ENCODE measurements around the gene SLIRP. TPM values are rescaled to one million over a fixed set of nuclear protein-coding genes. Genes with fewer than 3 reads are reported as not detected.
"Not testable (repeated sequence)": the region's sequence is repeated elsewhere in the genome, so short reads cannot be mapped to it uniquely, and the experiment has no call there.

SLIRP gene
- total and polyA plus RNA-seq, 12 donors, result 70.6 to 744 (median 127) TPM

DNA sequence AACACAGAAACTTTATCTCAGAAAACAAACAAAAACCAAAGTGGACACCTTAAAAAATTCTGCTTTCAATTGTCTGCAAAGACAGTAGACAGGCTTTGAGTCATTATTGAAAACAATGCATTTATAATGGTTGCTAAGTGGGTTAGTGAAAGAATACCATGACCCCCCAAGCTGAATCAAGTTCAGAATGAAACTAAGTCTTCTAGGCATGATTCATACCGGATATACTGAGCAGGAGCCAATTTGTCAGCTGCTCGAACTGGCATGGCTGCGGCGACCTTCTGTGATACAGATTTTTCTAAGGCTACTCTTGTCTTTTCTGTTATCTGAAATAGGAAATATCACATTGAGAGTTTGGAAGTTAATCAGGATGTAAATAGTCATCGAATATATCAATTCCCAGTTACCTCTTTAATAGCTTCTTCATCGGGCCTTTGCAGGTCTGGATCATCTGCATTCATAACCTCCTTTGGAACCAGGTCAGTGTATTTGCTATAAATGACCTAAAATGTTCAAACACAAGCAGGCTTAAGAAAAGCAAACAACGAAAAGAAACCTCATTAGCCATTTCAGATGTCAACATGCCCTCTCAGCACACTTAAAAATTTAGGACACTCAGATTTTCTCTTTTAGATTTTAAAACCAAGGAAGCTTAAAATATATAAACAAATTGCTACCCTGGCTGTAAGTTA lies 30.8 kb downstream of the SLIRP start:
- Histone ChIP-seq H3K4me1 (replicated peaks in 1 of 2) (peaks cover 21 to 31% of the 10 kb centered on the region in 2 donors), H3K27me3 (no peaks in the 10 kb centered on the region), H3K9me3 (replicated peaks in 1 of 3) (no peaks in the 10 kb centered on the region), H3K4me3 (no peak overlapping the region), H3K27ac (peak overlapping the region in 4 of 5 donors; percentile 24 to 72 (median 58)), H3K36me3 (replicated peaks in 1 of 2) (peaks cover 0 to 50% of the 10 kb centered on the region in 2 donors)
- no peak for TF ChIP-seq POLR2A (IDR thresholded peaks at IDR 0.05)
- TF ChIP-seq, protein P1, sequence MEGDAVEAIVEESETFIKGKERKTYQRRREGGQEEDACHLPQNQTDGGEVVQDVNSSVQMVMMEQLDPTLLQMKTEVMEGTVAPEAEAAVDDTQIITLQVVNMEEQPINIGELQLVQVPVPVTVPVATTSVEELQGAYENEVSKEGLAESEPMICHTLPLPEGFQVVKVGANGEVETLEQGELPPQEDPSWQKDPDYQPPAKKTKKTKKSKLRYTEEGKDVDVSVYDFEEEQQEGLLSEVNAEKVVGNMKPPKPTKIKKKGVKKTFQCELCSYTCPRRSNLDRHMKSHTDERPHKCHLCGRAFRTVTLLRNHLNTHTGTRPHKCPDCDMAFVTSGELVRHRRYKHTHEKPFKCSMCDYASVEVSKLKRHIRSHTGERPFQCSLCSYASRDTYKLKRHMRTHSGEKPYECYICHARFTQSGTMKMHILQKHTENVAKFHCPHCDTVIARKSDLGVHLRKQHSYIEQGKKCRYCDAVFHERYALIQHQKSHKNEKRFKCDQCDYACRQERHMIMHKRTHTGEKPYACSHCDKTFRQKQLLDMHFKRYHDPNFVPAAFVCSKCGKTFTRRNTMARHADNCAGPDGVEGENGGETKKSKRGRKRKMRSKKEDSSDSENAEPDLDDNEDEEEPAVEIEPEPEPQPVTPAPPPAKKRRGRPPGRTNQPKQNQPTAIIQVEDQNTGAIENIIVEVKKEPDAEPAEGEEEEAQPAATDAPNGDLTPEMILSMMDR (IDR thresholded peaks at IDR 0.05), result no peak
- DNase-seq, result peak; percentile 46 to 81 (median 67)
- intact Hi-C loops (cut with DNase I), result no loop called here
- 31 to 42% (median 36%) methylated on average over 7 of the region's 7 CpGs for WGBS, 4 donors

DNA sequence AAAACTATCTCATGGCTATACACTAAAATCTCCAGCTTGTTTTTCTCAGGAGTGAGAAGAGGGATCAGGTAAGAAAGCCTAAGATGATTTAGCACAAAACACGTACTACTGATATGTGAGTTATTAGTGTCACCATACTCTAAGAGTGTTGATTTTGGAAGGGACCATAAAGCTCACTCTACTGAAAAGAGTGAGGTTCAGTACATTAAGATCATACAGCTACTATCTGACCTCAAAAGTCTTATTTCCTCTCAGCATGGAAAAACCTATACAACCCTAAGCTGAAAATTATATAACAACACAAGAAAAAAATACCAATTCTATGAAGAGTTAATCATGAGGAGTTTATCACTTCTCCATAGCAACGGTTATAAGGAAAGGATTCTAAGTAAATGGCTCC lies 33.5 kb downstream of the SLIRP start:
- TF ChIP-seq, protein P1 (IDR thresholded peaks at IDR 0.05), result no peak
- no peak for TF ChIP-seq POLR2A (IDR thresholded peaks at IDR 0.05)
- Histone ChIP-seq H3K4me1 (replicated peaks in 1 of 2) (peaks cover 21 to 36% of the 10 kb centered on the region in 2 donors), H3K9me3 (replicated peaks in 1 of 3) (no peaks in the 10 kb centered on the region), H3K4me3 (no peak overlapping the region), H3K36me3 (replicated peaks in 1 of 2) (peaks cover 0 to 34% of the 10 kb centered on the region in 2 donors), H3K27me3 (no peaks in the 10 kb centered on the region), H3K27ac (no peak overlapping the region)
- DNase-seq, result no peak
- intact Hi-C loops (cut with DNase I), result no loop called here
- WGBS, 4 donors, result 69 to 77% (median 72%) methylated on average over 2 of the region's 2 CpGs

DNA sequence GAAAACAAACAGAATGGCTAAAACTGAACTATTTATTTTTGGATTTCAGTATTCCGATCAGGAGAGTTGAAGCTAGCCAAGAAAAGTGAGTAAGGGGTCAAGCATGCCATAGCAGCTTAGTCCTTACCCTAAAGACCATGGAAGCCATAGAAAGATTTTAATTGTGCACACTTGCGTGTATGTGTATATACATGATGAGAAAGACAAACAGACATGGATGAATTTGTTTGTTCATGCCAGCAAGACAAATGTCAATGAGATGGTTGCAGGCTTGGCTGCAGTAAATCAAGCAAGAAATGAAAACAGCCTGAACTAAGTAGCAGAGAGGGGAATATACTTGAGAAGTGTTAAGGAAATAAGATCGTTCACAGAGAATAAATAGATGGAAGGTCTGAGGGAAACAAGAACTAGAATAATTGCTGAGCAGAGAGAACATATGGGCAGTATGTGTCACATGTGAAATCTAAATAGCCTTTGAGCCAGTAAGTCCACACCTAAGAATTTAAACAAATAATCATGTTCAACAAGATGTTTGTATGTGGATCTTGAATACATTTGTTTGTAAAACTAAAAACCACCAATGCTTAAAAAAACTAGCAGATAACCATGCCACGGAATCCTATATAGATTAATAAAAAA lies 38.3 kb downstream of the SLIRP start:
- intact Hi-C loops (cut with DNase I), result no loop called here
- Histone ChIP-seq H3K4me3 (no peak overlapping the region), H3K4me1 (replicated peaks in 1 of 2) (peaks cover 0 to 12% of the 10 kb centered on the region in 2 donors), H3K9me3 (replicated peaks in 1 of 3) (no peaks in the 10 kb centered on the region), H3K27ac (no peak overlapping the region), H3K27me3 (no peaks in the 10 kb centered on the region), H3K36me3 (replicated peaks in 1 of 2) (peaks cover 0 to 45% of the 10 kb centered on the region in 2 donors)
- 67 to 79% (median 71%) methylated on average over 4 of the region's 4 CpGs for WGBS, 4 donors
- no peak for TF ChIP-seq POLR2A (IDR thresholded peaks at IDR 0.05)
- TF ChIP-seq, protein P1 (IDR thresholded peaks at IDR 0.05), result no peak
- DNase-seq, result no peak

DNA sequence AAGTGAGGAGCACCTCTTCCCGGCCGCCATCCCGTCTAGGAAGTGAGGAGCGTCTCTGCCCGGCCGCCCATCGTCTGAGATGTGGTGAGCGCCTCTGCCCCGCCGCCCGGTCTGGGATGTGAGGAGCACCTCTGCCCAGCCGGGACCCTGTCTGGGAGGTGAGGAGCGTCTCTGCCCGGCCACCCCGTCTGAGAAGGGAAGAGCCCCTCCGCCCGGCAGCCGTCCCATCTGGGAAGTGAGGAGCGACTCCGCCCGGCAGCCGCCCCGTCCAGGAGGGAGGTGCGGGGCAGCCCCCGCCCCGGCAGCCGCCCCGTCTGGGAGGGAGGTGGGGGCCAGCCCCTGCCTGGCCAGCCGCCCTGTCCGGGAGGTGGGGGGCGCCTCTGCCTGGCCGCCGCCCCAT lies 39.5 kb downstream of the SLIRP start:
- DNase-seq; H3K27ac ChIP-seq; H3K4me3 ChIP-seq; H3K27me3 ChIP-seq; H3K9me3 ChIP-seq (replicated peaks in 1 of 3); H3K4me1 ChIP-seq (replicated peaks in 1 of 2); intact Hi-C loops (cut with DNase I): not testable (repeated sequence)
- WGBS, 4 donors, result 80 to 99% (median 92%) methylated on average over 3 to 33 of the region's 33 CpGs
- H3K36me3 ChIP-seq (replicated peaks in 1 of 2), result peaks cover 0 to 48% of the 10 kb centered on the region in 2 donors

Data from adrenal gland (tissue), 12 donors.